K562 (cell line): ENCODE results near the gene LAMB2. TPM values are rescaled to one million over a fixed set of nuclear protein-coding genes. Genes with fewer than 3 reads are reported as not detected.

Experiments
- ATAC-seq: fragments of 200-7000 bp; cut with Tn5 transposase; 3 replicates; pipeline ENCODE4 v1.9.1; 2020; ENCODE audit warnings: moderate library complexity
- Bru-seq: library from RNA; stranded (reverse); fragments of 400-500 nt; gene quantifications from one replicate; lab custom pipeline; 2021; lab: Mats Ljungman, UMichigan
- BruChase-seq, 2 experiments: library from RNA; stranded (reverse); fragments of 400-500 nt; gene quantifications; one replicate each; lab custom pipeline; 2021; lab: Mats Ljungman, UMichigan
- BruUV-seq: library from RNA; stranded (reverse); fragments of 400-500 nt; replicated peaks from 2 replicates; lab custom pipeline; 2021; lab: Mats Ljungman, UMichigan
- CTCF ChIA-PET: fragments of 300-600 bp; formaldehyde crosslinking; extraction: SDS; loops from one replicate; lab custom pipeline; 2021; ENCODE audit warnings: low intra/inter-chr PET ratio; lab: Yijun Ruan, JAX
- POLR2A ChIA-PET: fragments of 300-600, 350-650 bp; sonication (Branson Sonifier 250); formaldehyde crosslinking; extraction: SDS; loops from one replicate; lab custom pipeline; 2021; ENCODE audit warnings: antibody characterized with exemption, inconsistent platforms; lab: Yijun Ruan, JAX
- DNase-seq, 4 experiments: peaks; one replicate each; pipeline versions ENCODE4 v3.0.0 to v3.0.0-alpha.2; 2011 to 2018; ENCODE audit warnings: low spot score in 3 of 4, mixed read lengths in 3 of 4; ENCODE audit errors: extremely low read depth in 1 of 4
- FAIRE-seq: peaks from 2 replicates; lab custom pipeline; 2011; peaks lifted over from hg19 to GRCh38; lab: Jason Lieb, UNC
- H2AFZ ChIP-seq: 2 replicates; pipeline ENCODE4 v1.6.0; 2011; ENCODE audit warnings: low read depth, low read length, control low read depth, inconsistent platforms
- H3K27ac ChIP-seq: fragments of 200-600 bp; 3 replicates; pipeline ENCODE4 v1.8.0; 2011; ENCODE audit warnings: low read depth, mild to moderate bottlenecking, control low read depth, inconsistent platforms, low read length, moderate library complexity, mixed read lengths; ENCODE audit errors: extremely low read depth
- H3K27me3 ChIP-seq, 2 experiments: fragments of 300-600 bp in 1 of 2; 2 replicates in 1 of 2; 3 replicates in 1 of 2; pipeline versions ENCODE4 v1.6.0 to v1.8.0; 2011; ENCODE audit warnings: inconsistent platforms in 2 of 2, low read length in 2 of 2, mild to moderate bottlenecking in 1 of 2, mixed read lengths in 1 of 2, moderate library complexity in 1 of 2; ENCODE audit not compliant: control insufficient read depth in 2 of 2, insufficient read depth in 2 of 2
- H3K36me3 ChIP-seq: fragments of 300-600 bp; 3 replicates; pipeline ENCODE4 v1.8.0; 2011; ENCODE audit warnings: mild to moderate bottlenecking, low read length, inconsistent platforms; ENCODE audit not compliant: control insufficient read depth, insufficient read depth
- H3K4me1 ChIP-seq, 2 experiments: fragments of 200-600 bp in 1 of 2; replicated peaks in 1 of 2; 2 replicates in 1 of 2; 3 replicates in 1 of 2; pipeline versions ENCODE4 v1.5.1 to v1.8.0; 2011; ENCODE audit warnings: inconsistent platforms in 2 of 2, low read length in 2 of 2, mild to moderate bottlenecking in 1 of 2, mixed read lengths in 1 of 2, moderate library complexity in 1 of 2; ENCODE audit not compliant: control insufficient read depth in 2 of 2, insufficient read depth in 2 of 2
- H3K4me2 ChIP-seq: 2 replicates; pipeline ENCODE4 v1.6.1; 2011; ENCODE audit warnings: low read length, control low read depth, inconsistent platforms, mixed read lengths; ENCODE audit not compliant: insufficient read depth
- H3K4me3 ChIP-seq: fragments of 200-600 bp; sonication (generic), shearing (Covaris generic); 2 replicates; pipeline ENCODE4 v1.5.1; 2016; ENCODE audit warnings: control low read depth, inconsistent platforms
- H3K79me2 ChIP-seq: fragments of 200-600 bp; 3 replicates; pipeline ENCODE4 v1.8.0; 2011; ENCODE audit warnings: low read length, inconsistent platforms; ENCODE audit not compliant: control insufficient read depth, insufficient read depth
- H3K9ac ChIP-seq, 2 experiments: 2 replicates each; pipeline versions ENCODE4 v1.6.0 to v1.6.1; 2011; ENCODE audit warnings: low read depth in 2 of 2, low read length in 2 of 2, control low read depth in 1 of 2, inconsistent platforms in 1 of 2, mild to moderate bottlenecking in 1 of 2, mixed read lengths in 1 of 2; ENCODE audit not compliant: insufficient read depth in 1 of 2
- H3K9me1 ChIP-seq: one replicate; pipeline ENCODE4 v1.6.0; 2011; ENCODE audit warnings: inconsistent platforms, mild to moderate bottlenecking, low read length, moderate library complexity; ENCODE audit not compliant: control insufficient read depth, insufficient read depth
- H3K9me3 ChIP-seq: replicated peaks from 2 replicates; pipeline ENCODE4 v1.5.1; 2011; ENCODE audit warnings: low read depth, low read length, inconsistent platforms; ENCODE audit not compliant: control insufficient read depth, insufficient read depth
- H4K20me1 ChIP-seq: replicated peaks from 2 replicates; pipeline ENCODE4 v1.6.1; 2011; ENCODE audit warnings: low read length, inconsistent platforms, mixed read lengths; ENCODE audit not compliant: control insufficient read depth, insufficient read depth
- BCL6 ChIP-seq: fragments of 250-450 bp; sonication (Bioruptor Pico); IDR thresholded peaks from 2 replicates; pipeline ENCODE4 v1.4.0; 2020
- CREB1 ChIP-seq, 2 experiments: sonication (generic) in 1 of 2; formaldehyde crosslinking in 1 of 2; IDR thresholded peaks; 2 replicates each; pipeline versions ENCODE4 v1.6.1 to v1.8.0; 2012 to 2022; ENCODE audit warnings: inconsistent platforms in 1 of 2, mild to moderate bottlenecking in 1 of 2, missing genetic modification reagents in 1 of 2, moderate library complexity in 1 of 2
- CXXC5 ChIP-seq: fragments of 250-450 bp; sonication (Bioruptor Pico); IDR thresholded peaks from 2 replicates; pipeline ENCODE4 v1.8.0; 2022; ENCODE audit warnings: inconsistent platforms, mild to moderate bottlenecking, moderate library complexity
- ERF ChIP-seq: fragments of 450-650 bp; formaldehyde crosslinking; IDR thresholded peaks from 2 replicates; pipeline ENCODE4 v1.4.0; 2020; ENCODE audit warnings: mild to moderate bottlenecking, mixed read lengths
- GATAD2A ChIP-seq: fragments of 450-650 bp; IDR thresholded peaks from 2 replicates; pipeline ENCODE4 v1.6.1; 2017
- KLF16 ChIP-seq: IDR thresholded peaks from 2 replicates; pipeline ENCODE4 v1.6.1; 2016; ENCODE audit warnings: antibody characterized with exemption
- MBD1 ChIP-seq: fragments of 250-450 bp; sonication (Bioruptor Pico); IDR thresholded peaks from 2 replicates; pipeline ENCODE4 v1.8.0; 2022; ENCODE audit warnings: inconsistent platforms
- NEUROD1 ChIP-seq: fragments of 150-350 bp; IDR thresholded peaks from 2 replicates; pipeline ENCODE4 v1.6.1; 2014; ENCODE audit warnings: borderline replicate concordance, low read length, low read depth; ENCODE audit not compliant: partially characterized antibody
- NRF1 ChIP-seq, 2 experiments: fragments of 450-650 bp; IDR thresholded peaks in 1 of 2; conservative IDR thresholded peaks in 1 of 2; 2 replicates each; pipeline ENCODE4 v1.6.1; 2014; ENCODE audit warnings: mild to moderate bottlenecking in 2 of 2
- POLR3A ChIP-seq: IDR thresholded peaks from 2 replicates; pipeline ENCODE4 v1.6.1; 2011; ENCODE audit warnings: borderline replicate concordance, mild to moderate bottlenecking, moderate library complexity; ENCODE audit not compliant: insufficient read length, insufficient read depth; ENCODE audit errors: extremely low read depth
- SRSF1 ChIP-seq: fragments of 200-400 bp; formaldehyde crosslinking; IDR thresholded peaks from 2 replicates; pipeline ENCODE4 v1.6.1; 2017; ENCODE audit warnings: mild to moderate bottlenecking, low read depth, low read length, moderate library complexity
- XRCC5 ChIP-seq: fragments of 200-400 bp; formaldehyde crosslinking; IDR thresholded peaks from 2 replicates; pipeline ENCODE4 v1.6.1; 2017; ENCODE audit warnings: low read depth, mild to moderate bottlenecking, low read length
- YY1 ChIP-seq, 3 experiments: IDR thresholded peaks; 2 replicates each; pipeline ENCODE4 v1.6.1; 2011; ENCODE audit warnings: low read length in 2 of 3, mild to moderate bottlenecking in 2 of 3, moderate library complexity in 2 of 3, borderline replicate concordance in 1 of 3, control low read depth in 1 of 3, low read depth in 1 of 3; ENCODE audit not compliant: insufficient read depth in 3 of 3, insufficient replicate concordance in 2 of 3, control insufficient read depth in 1 of 3, insufficient read length in 1 of 3; ENCODE audit errors: extremely low read depth in 1 of 3
- ZNF79 ChIP-seq: fragments of 250-450 bp; sonication (Bioruptor Pico); IDR thresholded peaks from 2 replicates; pipeline ENCODE4 v1.4.0; 2020; ENCODE audit warnings: low read depth, mild to moderate bottlenecking, moderate library complexity
- WGBS: fragments of 100-300 bp; shearing (Covaris generic); methylation state at CpG from one replicate; pipeline ENCODE4 v1.1.6; 2016; ENCODE audit warnings: low coverage, mixed read lengths; ENCODE audit not compliant: insufficient coverage; ENCODE audit errors: missing lambda C conversion rate; 5-methylcytosine and 5-hydroxymethylcytosine counted together
- in situ Hi-C: fragments of 300-500 bp; cut with MboI; formaldehyde crosslinking; loops from 4 replicates; pipeline ENCODE4 v1.15.0; 2018; ENCODE audit warnings: inconsistent platforms, mixed read lengths
- intact Hi-C: fragments of 100-400 bp; cut with micrococcal nuclease; formaldehyde crosslinking; loops from 2 replicates; pipeline ENCODE4 v1.14.2; 2022
- long read RNA-seq, 3 experiments: library from polyadenylated mRNA in 2 of 3; library from RNA in 1 of 3; unstranded in 2 of 3; stranded (forward) in 1 of 3; transcript quantifications; one replicate each; pipeline ENCODE4 v2.0.0, GENCODE V29; 2019 to 2022
- polyA minus RNA-seq, 3 experiments: library from RNA; depleted of rRNA, polyadenylated mRNA; stranded (reverse); fragments of >200 nt; gene quantifications; 2 replicates each; pipeline ENCODE4 v1.2.3, GENCODE V29; 2011
- polyA plus RNA-seq, 8 experiments: library from polyadenylated mRNA; depleted of rRNA in 4 of 8; stranded (reverse) in 5 of 8; unstranded in 3 of 8; fragments of >200 nt; fragmentation: Nextera tagmentation in 2 of 8; fragmentation: Illumina TruSeq in 1 of 8; extraction: Ambion mirVana in 2 of 8; extraction: Trizol in 1 of 8; gene quantifications; 2 replicates each; pipeline versions ENCODE4 v1.2.1 to v1.2.3, GENCODE V29; 2011 to 2014; ENCODE audit warnings: inconsistent platforms in 1 of 8, missing spikeins in 1 of 8
- total RNA-seq, 7 experiments: library from RNA; depleted of rRNA in 6 of 7; stranded (reverse); fragments of >200 nt in 6 of 7; fragmentation: Illumina TruSeq in 2 of 7; extraction: Trizol in 2 of 7; gene quantifications; 2 replicates each; pipeline versions ENCODE4 v1.2.1 to v1.2.3, GENCODE V29; 2011 to 2021; ENCODE audit warnings: low replicate concordance in 1 of 7

Gene LAMB2
- total RNA-seq (2011; cell fraction: chromatin; rRNA removed; ENCODE audit: low replicate concordance) = 150 and 415 TPM in 2 replicates
- 171 and 192 TPM in 2 replicates for total RNA-seq (2011; cell fraction: nucleolus; rRNA removed)
- 123 and 131 TPM in 2 replicates for total RNA-seq (2011; cell fraction: nucleoplasm; rRNA removed)
- total RNA-seq (2014; rRNA removed) (11.1 and 16.2 TPM in 2 replicates), total RNA-seq (2014; rRNA removed; fragmentation: Illumina TruSeq; extraction: Trizol) (4.9 and 6.0 TPM in 2 replicates), total RNA-seq (2015; rRNA removed; fragmentation: Illumina TruSeq; extraction: Trizol) (6.4 and 6.7 TPM in 2 replicates), total RNA-seq (2021) (17.5 and 17.9 TPM in 2 replicates), polyA plus RNA-seq (2011; rRNA removed) (19.9 and 39.0 TPM in 2 replicates), polyA plus RNA-seq (2014; fragmentation: Illumina TruSeq; extraction: Trizol) (17.2 and 18.4 TPM in 2 replicates), polyA plus RNA-seq (2014; fragmentation: Nextera tagmentation; extraction: Ambion mirVana) (1 to 10 TPM; 1.4 to 3.0 TPM), polyA plus RNA-seq (2014; rRNA removed) (22.8 and 26.0 TPM in 2 replicates), polyA minus RNA-seq (2011; rRNA and poly(A)+ RNA removed) (20.4 and 20.6 TPM in 2 replicates), Bru-seq, nascent RNA (percentile 43 among the genes with signal in this experiment), BruChase-seq, experiment 1, labeled RNA remaining after a 2-hour chase (percentile 38 among the genes with signal in this experiment), BruChase-seq, experiment 2, labeled RNA remaining after a 6-hour chase (percentile 46 among the genes with signal in this experiment)
- 17.5 and 18.1 TPM in 2 replicates for polyA plus RNA-seq (2011; cell fraction: cytosol; rRNA removed)
- 458 and 581 TPM in 2 replicates for polyA plus RNA-seq (2011; cell fraction: nucleus; rRNA removed)
- polyA plus RNA-seq (2012) = 23.7 and 43.7 TPM in 2 replicates
- 13.8 and 22.3 TPM in 2 replicates for polyA minus RNA-seq (2011; cell fraction: cytosol; rRNA and poly(A)+ RNA removed)
- 29.9 and 34.7 TPM in 2 replicates for polyA minus RNA-seq (2011; cell fraction: nucleus; rRNA and poly(A)+ RNA removed)
- long read RNA-seq, experiment 1, partial matches to known transcripts = 8 of 12 reads
- long read RNA-seq, experiment 1, other reads (novel, unspliced or antisense) = 4 of 12 reads
- long read RNA-seq, experiment 2, full-length matches to known transcripts = 2 of 9 reads
- long read RNA-seq, experiment 2, partial matches to known transcripts = 4 of 9 reads
- long read RNA-seq, experiment 2, other reads (novel, unspliced or antisense) = 3 of 9 reads
- long read RNA-seq, experiment 3, partial matches to known transcripts = 0 of 1 reads
- long read RNA-seq, experiment 3, other reads (novel, unspliced or antisense) = 1 of 1 reads

DNA sequence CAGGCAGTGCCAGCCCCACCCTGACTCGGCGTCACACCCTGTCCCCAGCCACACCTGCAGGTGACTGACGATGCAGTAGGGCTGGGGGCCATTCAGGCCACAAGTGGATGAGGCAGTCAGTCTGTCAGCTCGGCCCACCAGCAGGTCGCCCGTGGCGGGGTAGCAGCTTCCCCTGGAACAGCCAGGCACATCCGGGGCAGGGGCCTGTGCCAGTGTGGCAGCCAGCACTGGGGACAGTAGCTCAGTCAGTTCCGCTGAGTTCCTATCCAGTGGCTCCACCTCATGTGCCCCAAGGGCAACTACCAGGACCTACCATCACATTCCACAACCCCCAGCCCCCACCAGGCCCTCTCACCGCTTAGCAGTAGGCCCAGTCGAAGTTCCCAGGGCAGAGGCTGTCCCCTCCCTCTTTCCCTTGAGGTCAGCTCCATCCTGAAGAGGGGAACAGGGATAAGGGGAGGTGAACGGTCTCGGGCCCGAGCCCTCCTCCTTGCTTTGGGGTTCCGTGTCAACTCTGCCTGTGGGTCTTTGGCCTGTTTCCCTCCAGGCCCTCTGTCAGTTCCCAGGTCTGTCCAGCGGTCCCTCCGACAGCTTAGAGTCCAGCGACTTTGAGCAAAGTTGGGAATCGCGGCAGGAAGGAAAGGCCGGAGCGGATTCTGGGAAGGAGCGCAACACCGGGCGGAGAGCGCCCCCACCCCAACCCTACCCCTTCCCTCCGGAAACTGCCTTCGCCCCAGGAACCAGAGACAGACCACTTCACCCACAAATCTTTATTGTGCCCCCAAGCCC, at the start of gene LAMB2:
Gene LAMB2, minus strand, starts transcription at position 614 of the 789 bp plus-strand sequence. Its CDS starts 183 bp downstream, at position 431.
- H3K9ac ChIP-seq = peak within 1 kb of the TSS; percentile 81 to 89
- no peaks in the 10 kb centered on the region for H3K9me3 ChIP-seq
- H3K36me3 ChIP-seq = no peaks in the 10 kb centered on the region
- intact Hi-C loops = no loop called here
- DNase-seq = peak; percentile 69 to 72 (median 70)
- no peaks in the 10 kb centered on the region for H3K9me1 ChIP-seq
- no peaks in the 10 kb centered on the region; the same call in 2 of the 3 replicates for H3K79me2 ChIP-seq
- peak within 1 kb of the TSS; percentile 77 for H3K27ac ChIP-seq
- H3K4me1 ChIP-seq = peaks cover 2 to 32% of the 10 kb centered on the region in 2 experiments; a peak in 4 of 5 replicates
- peak within 1 kb of the TSS; percentile 99 for H2AFZ ChIP-seq
- peak; percentile 72 for ATAC-seq
- POLR2A ChIA-PET = interaction anchor here (0.6 to 2.4 kb wide), 5 partner anchors 9 to 145 kb away, joined by 3 to 8 read pairs (median 3); partner anchors contain the start of genes USP19 and WDR6
- 8% methylated on average over 22 of the region's 28 CpGs for WGBS
- no peaks in the 10 kb centered on the region; a peak in 1 of 5 replicates for H3K27me3 ChIP-seq
- peak within 1 kb of the TSS; percentile 86 for H3K4me2 ChIP-seq
- H4K20me1 ChIP-seq = no peaks in the 10 kb centered on the region
- in situ Hi-C loops = no loop called here
- BruUV-seq = TSS peak; percentile 92
- CTCF ChIA-PET = no interaction called here
- FAIRE-seq = peak; percentile 71
- H3K4me3 ChIP-seq = peak within 1 kb of the TSS; percentile 53
- TF ChIP-seq ZNF79 (CRISPR knock-in tag) (no peak), BCL6 (CRISPR knock-in tag) (no peak), POLR3A (no peak), GATAD2A (0 out of 2 replicates have a peak, but pooled peaks have one; percentile 41), NRF1 (conservative IDR thresholded peaks at IDR 0.05 in 1 of 2, IDR thresholded peaks at IDR 0.05 in 1 of 2) (no peak), NEUROD1 (peak; percentile 87), SRSF1 (no peak), ERF (CRISPR knock-in tag) (no peak), XRCC5 (no peak), KLF16 (no peak), CREB1 (IDR thresholded peaks at IDR 0.05) (no peak), CREB1 (CRISPR knock-in tag; IDR thresholded peaks at IDR 0.05) (peak; percentile 23; the same call in 1 of the 2 replicates), YY1 (IDR thresholded peaks at IDR 0.05; ENCODE audit: borderline replicate concordance in 1 of 3, control insufficient read depth in 1 of 3, extremely low read depth in 1 of 3, insufficient read depth in 3 of 3, insufficient read length in 1 of 3, insufficient replicate concordance in 2 of 3, low read depth in 1 of 3, low read length in 2 of 3) (peak in 1 of 3 experiments; percentile 10), CXXC5 (CRISPR knock-in tag) (peak; percentile 11; the same call in 1 of the 2 replicates), MBD1 (CRISPR knock-in tag) (no peak)
